ENCODE results near the gene CLEC12A.
"Not testable (repeated sequence)": the region's sequence is repeated elsewhere in the genome, so short reads cannot be mapped to it uniquely, and the experiment has no call there.

The CLEC12A gene

DNA sequence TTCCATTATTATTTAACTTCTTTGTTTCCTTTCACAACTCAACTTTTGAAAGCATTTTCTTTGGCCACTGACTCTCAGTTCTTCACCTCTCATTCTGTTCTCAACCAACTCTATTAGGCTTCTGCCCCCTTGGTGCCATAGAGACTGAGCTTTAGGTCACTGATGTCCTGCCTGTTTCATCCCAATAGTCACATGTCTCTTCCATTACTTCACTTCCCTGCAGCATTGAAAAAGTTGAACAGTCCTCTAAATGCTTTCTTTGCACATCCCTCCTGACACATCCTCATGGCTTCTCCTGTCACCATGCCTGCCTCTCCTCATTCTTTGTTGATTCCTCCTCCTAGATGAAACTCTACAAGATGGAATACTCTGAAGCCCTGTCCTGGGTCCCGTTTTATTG lies 2.7 kb downstream of the CLEC12A start:
- no peak for DNase-seq

GRCh38 chr12:9974731-9975130 lies 3.5 kb downstream of the CLEC12A start:
- DNase-seq = not testable (repeated sequence)

DNA sequence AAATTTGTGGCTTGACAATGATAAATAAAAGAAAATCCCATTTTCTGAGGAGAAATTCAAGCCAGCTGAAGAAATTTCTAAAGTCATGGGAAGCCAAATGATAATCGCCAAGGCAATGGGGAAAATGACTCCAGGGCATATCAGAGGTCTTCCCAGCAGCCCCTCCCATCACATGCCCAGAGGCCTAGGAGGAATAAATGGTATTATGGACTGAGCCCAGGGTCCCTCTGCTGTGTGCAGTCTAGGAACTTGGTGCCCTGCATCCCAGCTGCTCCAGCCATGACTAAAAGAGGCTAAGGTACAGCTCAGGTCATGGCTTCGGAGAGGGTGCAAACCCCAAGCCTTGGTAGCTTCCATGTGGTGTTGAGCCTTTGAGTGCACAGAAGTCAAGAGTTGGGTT lies 4.4 kb downstream of the CLEC12A start:
- DNase-seq = no peak

GRCh38 chr12:9976626-9977025 lies 5.4 kb downstream of the CLEC12A start:
- not testable (repeated sequence) for DNase-seq

- DNase-seq = no peak
Measured at GRCh38 chr12:9977916-9978315, 6.7 kb downstream of the CLEC12A start.

DNA sequence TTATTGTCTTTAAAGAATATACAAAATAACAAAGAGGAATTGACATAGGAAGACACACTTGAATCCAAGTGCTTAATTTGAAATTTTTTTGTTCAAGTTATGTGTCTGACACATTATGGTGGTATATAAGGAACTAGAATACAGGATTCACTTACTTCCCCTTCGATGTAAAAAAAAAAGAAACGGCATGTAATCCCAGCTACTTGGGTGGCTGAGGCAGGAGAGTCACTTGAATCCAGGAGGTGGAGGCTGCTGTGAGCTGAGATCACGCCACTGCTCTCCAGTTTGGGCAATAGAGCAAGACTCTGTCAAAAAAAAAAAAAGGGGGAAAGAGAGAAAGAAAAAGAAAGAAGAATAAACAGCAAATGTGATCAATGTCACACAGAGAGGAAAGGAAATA lies 8.9 kb downstream of the CLEC12A start:
- no peak for DNase-seq

- DNase-seq = no peak
Measured at GRCh38 chr12:9991876-9992275, 20.7 kb downstream of the CLEC12A start.

- DNase-seq = no peak
Measured at GRCh38 chr12:9992296-9992695, 21.1 kb downstream of the CLEC12A start.

GRCh38 chr12:9999016-9999415 lies 27.8 kb downstream of the CLEC12A start, which contains the start of gene CLEC1B:
Gene CLEC1B (minus strand): TSS chr12:9999121. CDS start chr12:9999100, 21 bp downstream.
- no peak for DNase-seq

DNA sequence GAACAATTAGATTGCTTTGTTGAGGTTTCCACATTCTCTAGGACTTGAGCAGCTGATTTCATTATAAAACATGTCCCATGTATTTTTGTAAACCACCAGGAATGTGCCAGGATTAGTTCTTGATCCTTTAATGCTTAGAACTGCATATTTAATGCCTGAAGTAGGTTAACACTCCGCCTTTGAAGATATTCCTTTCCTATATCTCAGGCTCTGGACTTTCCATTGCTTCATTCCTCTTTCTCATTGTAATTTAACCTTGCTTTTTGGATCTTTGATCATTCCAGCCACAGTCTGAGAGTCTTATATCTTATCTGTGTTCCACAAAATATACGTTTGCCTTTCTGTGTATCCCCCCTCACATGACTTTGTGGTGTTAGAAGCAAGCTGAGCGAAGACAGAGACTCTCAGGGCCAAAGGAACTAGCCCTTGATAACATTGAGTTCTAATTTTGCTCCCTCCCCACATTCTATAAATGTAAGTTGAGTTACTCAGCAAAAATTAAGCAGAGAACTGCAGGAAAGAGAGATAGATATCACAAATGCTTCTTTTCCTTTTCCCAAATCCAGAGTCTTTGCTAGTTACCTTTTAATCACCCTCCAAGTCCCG lies 30.1 kb downstream of the CLEC12A start:
- DNase-seq = no peak

GRCh38 chr12:10012630-10013330 lies 41.6 kb downstream of the CLEC12A start:
- DNase-seq = no peak

DNA sequence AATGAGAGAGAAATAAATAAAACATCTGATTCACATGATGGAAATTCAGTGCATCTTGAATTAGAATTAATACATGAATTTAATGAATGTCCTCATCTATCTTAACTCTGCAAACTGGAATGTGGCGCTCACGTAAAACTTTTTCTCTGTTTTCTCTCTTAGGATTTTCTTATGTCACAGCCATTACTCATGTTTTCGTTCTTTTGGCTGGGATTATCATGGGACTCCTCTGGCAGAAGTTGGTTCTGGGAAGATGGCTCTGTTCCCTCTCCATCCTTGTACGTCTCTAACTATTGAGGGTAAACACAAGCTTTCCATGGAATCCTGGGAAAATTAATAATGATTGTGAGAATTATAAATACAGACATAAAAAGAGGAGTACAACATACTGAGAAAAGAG lies 44.2 kb downstream of the CLEC12A start:
- no peak for DNase-seq

- DNase-seq = no peak
Measured at GRCh38 chr12:10016881-10017280, 45.7 kb downstream of the CLEC12A start.

- DNase-seq = no peak
Measured at GRCh38 chr12:10018386-10018785, 47.2 kb downstream of the CLEC12A start.

DNA sequence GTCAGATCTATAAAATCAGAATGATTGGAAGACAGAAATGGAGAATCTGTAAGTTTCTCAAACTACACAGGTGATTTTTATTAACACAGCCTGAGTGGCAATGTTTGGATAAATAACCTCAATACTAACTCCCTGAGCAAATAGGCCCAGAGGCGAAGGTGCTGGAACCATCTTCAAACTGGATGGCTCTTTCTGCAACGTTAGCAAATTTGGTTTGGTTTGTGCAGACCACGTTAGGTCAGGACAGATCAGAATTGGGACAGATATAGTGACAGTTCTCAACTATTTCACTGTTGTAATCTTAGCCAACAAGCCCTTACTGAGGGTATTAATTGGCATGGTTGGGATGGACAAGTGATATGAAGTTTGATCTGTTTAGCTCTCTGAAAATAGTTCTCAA lies 50.1 kb downstream of the CLEC12A start:
- no peak for DNase-seq

GRCh38 chr12:10025236-10025635 lies 54.0 kb downstream of the CLEC12A start:
- no peak for DNase-seq

DNA sequence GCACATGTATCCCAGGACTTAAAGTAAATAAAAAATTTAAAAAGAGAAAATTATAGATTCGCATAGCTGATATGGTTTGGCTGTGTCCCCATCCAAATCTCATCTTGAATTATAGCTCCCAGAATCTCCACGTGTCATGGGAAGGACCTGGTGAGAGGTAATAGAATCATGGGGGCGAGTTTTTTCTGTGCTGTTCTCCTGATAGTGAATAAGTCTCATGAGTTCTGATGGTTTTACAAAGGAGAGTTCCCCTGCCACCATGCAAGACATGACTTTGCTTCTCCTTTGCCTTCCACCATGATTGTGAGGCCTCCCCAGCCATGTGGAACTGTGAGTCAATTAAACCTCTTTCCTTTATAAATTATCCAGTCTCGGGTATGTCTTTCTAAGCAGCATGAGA lies 55.5 kb downstream of the CLEC12A start:
- DNase-seq = not testable (repeated sequence)

DNA sequence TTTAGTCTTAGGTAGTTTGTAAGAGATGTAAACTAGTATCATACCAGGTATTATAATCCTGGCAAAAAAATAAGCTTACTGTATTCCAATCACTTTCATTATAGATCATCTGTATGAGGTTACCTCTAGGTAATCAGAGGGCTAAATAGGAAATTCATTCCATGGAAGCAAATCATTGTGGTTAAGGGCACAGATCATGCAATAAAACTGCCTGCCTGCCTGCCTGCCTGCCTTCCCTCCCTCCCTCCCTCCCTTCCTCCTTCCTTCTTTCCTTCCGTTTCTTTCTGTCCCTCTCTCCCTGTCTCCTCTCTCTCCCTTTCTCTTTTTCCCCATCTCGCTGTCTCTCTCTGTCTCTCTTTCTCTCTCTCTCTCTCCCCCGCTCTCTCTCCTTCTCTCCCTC lies 56.1 kb downstream of the CLEC12A start:
- DNase-seq = no peak

- DNase-seq = no peak
Measured at GRCh38 chr12:10027721-10028120, 56.5 kb downstream of the CLEC12A start.

DNA sequence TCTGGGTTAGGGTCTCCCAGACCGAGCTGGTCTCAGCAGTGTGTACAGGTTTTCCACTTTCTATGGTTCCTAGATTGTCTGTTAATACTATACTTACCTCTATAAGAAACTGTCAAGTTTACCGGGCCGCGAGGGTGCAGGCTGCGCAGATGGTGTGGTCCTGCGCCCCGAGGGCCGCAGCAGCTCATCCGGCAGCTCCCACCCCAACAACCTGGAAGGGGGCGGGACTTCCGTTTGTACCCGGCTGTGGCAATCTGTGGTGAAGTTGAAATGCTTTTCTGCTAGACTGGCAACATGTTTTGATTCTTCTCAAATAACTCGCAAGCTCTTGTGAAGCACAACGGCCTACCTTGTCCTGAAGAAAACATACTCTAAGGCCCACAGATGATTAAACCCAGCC lies 59.2 kb downstream of the CLEC12A start, which contains the start of gene CLEC9A:
Gene CLEC9A (plus strand): TSS at position 237 of the 400 bp plus-strand sequence. CDS start 22,006 bp downstream, outside the sequence.
- DNase-seq = no peak

DNA sequence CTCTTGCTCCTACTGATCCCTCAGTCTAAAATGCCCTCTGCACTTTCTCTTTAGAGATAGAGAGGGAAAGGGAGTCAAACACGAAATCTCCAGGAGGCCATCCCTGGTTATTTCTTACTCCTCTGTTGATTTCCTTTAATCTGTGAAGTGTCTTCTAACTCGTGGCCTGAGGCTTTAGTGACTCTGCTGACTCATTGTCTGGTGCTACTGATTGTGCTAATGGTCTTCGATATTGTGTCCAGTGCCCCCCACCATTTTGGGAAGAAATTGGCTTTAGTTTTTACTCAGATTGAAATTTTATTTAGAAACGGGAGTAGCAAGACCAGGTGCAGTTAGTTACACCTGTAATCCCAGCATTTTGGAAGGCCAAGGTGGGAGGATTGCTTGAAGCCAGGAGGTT lies 60.1 kb downstream of the CLEC12A start:
- DNase-seq = no peak

DNA sequence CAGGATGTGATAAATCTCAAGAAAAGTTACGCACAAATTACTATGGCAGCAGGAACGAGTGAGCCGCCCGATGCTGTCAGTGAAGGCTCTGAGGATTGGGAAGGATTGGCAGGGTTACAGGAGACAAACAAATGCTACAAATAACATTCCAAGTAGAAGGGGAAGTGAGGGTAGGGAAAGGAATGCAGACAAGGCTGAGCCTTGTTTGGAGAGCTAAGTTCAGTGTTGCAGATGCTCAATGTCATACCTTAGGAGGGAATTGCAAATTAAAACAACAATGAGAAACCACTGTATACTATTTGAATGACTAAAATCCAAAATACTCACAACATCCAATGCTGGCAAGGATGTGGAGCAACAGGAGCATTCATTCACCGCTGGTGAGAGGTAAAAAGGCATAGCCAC lies 60.6 kb downstream of the CLEC12A start:
- DNase-seq = no peak

- DNase-seq = no peak
Measured at GRCh38 chr12:10033783-10034545, 62.8 kb downstream of the CLEC12A start.

Measured in cerebellar nuclear complex (tissue), 1 donor.